Tibial artery (tissue), 4 donors: ENCODE results near the gene INSL4.

Source experiments
- DNase-seq, 2 donors: peaks; one replicate each; pipeline ENCODE4 v3.0.0-alpha.2; 2019
- H3K27ac ChIP-seq, 2 donors: fragments of 200-600 bp; sonication (generic) in 1 of 2; 1 replicate in 1 of 2; 2 replicates in 1 of 2; pipeline ENCODE4 v1.5.1; 2018 to 2019; ENCODE audit warnings: mild to moderate bottlenecking in 1 of 2
- H3K27me3 ChIP-seq, 2 donors: fragments of 200-600 bp; sonication (generic) in 1 of 2; one replicate each; pipeline versions ENCODE4 v1.5.1 to v1.6.0; 2016 to 2019
- H3K36me3 ChIP-seq, 3 donors: fragments of 200-600 bp; sonication (generic) in 2 of 3; one replicate each; pipeline ENCODE4 v1.5.1; 2016 to 2019; ENCODE audit warnings: mild to moderate bottlenecking in 2 of 3
- H3K4me1 ChIP-seq, 4 donors: fragments of 200-600 bp; sonication (generic) in 2 of 4; 1 replicate in 3 of 4; 2 replicates in 1 of 4; pipeline ENCODE4 v1.5.1; 2016 to 2019
- H3K4me3 ChIP-seq, 2 donors: fragments of 200-600 bp; sonication (generic) in 1 of 2; 1 replicate in 1 of 2; 2 replicates in 1 of 2; pipeline ENCODE4 v1.5.1; 2018 to 2019; ENCODE audit warnings: mild to moderate bottlenecking in 2 of 2
- H3K9me3 ChIP-seq, 3 donors: fragments of 200-600 bp; sonication (generic) in 1 of 3; one replicate each; pipeline ENCODE4 v1.5.1; 2016 to 2019
- CTCF ChIP-seq, 2 experiments: fragments of 200-600 bp in 1 of 2; fragments of 450-650 bp in 1 of 2; IDR thresholded peaks; one replicate each; pipeline ENCODE4 v1.5.1; 2017 to 2019; ENCODE audit warnings: antibody characterized with exemption in 2 of 2, mild to moderate bottlenecking in 1 of 2, moderate library complexity in 1 of 2
- intact Hi-C: fragments of 100-400 bp; cut with DNase I; formaldehyde crosslinking; loops from one replicate; pipeline ENCODE4 v1.15.0; 2023; ENCODE audit warnings: low total_unique reads

INSL4 gene

GRCh38 chr9:5231212-5231611, at the start of gene INSL4:
TSS of gene INSL4 (plus strand) at chr9:5231419. CDS start at chr9:5231524, 105 bp downstream.
- Histone ChIP-seq H3K9me3 (peaks cover 0 to 4% (median under 1%) of the 10 kb centered on the region in 3 donors), H3K4me3 (no peak within 1 kb of the TSS), H3K27me3 (peaks cover 0 to 2% of the 10 kb centered on the region in 2 donors), H3K27ac (no peak within 1 kb of the TSS), H3K4me1 (no peaks in the 10 kb centered on the region), H3K36me3 (no peaks in the 10 kb centered on the region)
- no peak for DNase-seq
- no peak for TF ChIP-seq CTCF (IDR thresholded peaks at IDR 0.05)
- intact Hi-C loops = no loop called here

- Histone ChIP-seq H3K27me3 (no peaks in the 10 kb centered on the region), H3K4me1 (peaks cover 0 to 8% (median 5%) of the 10 kb centered on the region in 4 donors), H3K27ac (no peak overlapping the region), H3K4me3 (no peak overlapping the region), H3K36me3 (no peaks in the 10 kb centered on the region), H3K9me3 (no peaks in the 10 kb centered on the region)
- DNase-seq = no peak
- TF ChIP-seq CTCF (IDR thresholded peaks at IDR 0.05) = no peak
- intact Hi-C loops = no loop called here
Observed at GRCh38 chr9:5184776-5185175, 46.4 kb upstream of the INSL4 start.

- intact Hi-C loops = no loop called here
- Histone ChIP-seq H3K36me3 (no peaks in the 10 kb centered on the region), H3K27ac (no peak within 1 kb of the TSS), H3K4me1 (peaks cover 0 to 8% (median 5%) of the 10 kb centered on the region in 4 donors), H3K27me3 (no peaks in the 10 kb centered on the region), H3K4me3 (no peak within 1 kb of the TSS), H3K9me3 (no peaks in the 10 kb centered on the region)
- DNase-seq = no peak
- TF ChIP-seq CTCF (IDR thresholded peaks at IDR 0.05) = no peak
Observed at GRCh38 chr9:5185220-5185840, 45.9 kb upstream of the INSL4 start, which contains the start of gene INSL6. TSS of gene INSL6 (minus strand) at chr9:5185639. CDS start at chr9:5185602, 37 bp downstream.

GRCh38 chr9:5186416-5187169, 44.6 kb upstream of the INSL4 start:
- no peak for DNase-seq

More at GRCh38 chr9:5186416-5187169, 44.6 kb upstream of the INSL4 start:
- Histone ChIP-seq H3K27me3 (no peaks in the 10 kb centered on the region), H3K36me3 (no peaks in the 10 kb centered on the region), H3K4me1 (peaks cover 0 to 8% (median 5%) of the 10 kb centered on the region in 4 donors), H3K9me3 (no peaks in the 10 kb centered on the region), H3K27ac (no peak overlapping the region), H3K4me3 (no peak overlapping the region)
- intact Hi-C loops = no loop called here
- TF ChIP-seq CTCF (IDR thresholded peaks at IDR 0.05) = peak; percentile 40 to 41
